Uterus (tissue), 2 donors: Measurements from ENCODE around the gene CUZD1.

Experiments
- POLR2A ChIP-seq, 2 donors: fragments of 450-650 bp; IDR thresholded peaks; one replicate each; pipeline ENCODE4 v1.6.1; 2016; ENCODE audit warnings: antibody characterized with exemption in 2 of 2, mild to moderate bottlenecking in 1 of 2, moderate library complexity in 1 of 2
- TF ChIP-seq, protein P1 (sequence below), 4 experiments: fragments of 200-600 bp in 2 of 4; fragments of 450-650 bp in 2 of 4; sonication (generic) in 2 of 4; IDR thresholded peaks; one replicate each; pipeline ENCODE4 v1.5.1; 2016 to 2019; ENCODE audit warnings: antibody characterized with exemption in 4 of 4, mild to moderate bottlenecking in 2 of 4, moderate library complexity in 1 of 4

GRCh38 chr10:122829454-122829853 is 16.2 kb downstream of the CUZD1 start:
- TF ChIP-seq, protein P1, sequence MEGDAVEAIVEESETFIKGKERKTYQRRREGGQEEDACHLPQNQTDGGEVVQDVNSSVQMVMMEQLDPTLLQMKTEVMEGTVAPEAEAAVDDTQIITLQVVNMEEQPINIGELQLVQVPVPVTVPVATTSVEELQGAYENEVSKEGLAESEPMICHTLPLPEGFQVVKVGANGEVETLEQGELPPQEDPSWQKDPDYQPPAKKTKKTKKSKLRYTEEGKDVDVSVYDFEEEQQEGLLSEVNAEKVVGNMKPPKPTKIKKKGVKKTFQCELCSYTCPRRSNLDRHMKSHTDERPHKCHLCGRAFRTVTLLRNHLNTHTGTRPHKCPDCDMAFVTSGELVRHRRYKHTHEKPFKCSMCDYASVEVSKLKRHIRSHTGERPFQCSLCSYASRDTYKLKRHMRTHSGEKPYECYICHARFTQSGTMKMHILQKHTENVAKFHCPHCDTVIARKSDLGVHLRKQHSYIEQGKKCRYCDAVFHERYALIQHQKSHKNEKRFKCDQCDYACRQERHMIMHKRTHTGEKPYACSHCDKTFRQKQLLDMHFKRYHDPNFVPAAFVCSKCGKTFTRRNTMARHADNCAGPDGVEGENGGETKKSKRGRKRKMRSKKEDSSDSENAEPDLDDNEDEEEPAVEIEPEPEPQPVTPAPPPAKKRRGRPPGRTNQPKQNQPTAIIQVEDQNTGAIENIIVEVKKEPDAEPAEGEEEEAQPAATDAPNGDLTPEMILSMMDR (IDR thresholded peaks at IDR 0.05): no peak
- TF ChIP-seq POLR2A (IDR thresholded peaks at IDR 0.05): no peak
